NCI-H1694 treated with DMSO at 0.1 percent for 48 hours (cell line): Measurements from ENCODE around the gene FUT6.

Experiments
- DNase-seq: peaks from one replicate; lab custom pipeline; 2025; lab: John Stamatoyannopoulos, UW

Gene FUT6

GRCh38 chr19:5827891-5828660 lies 11.4 kb downstream of the FUT6 start:
- no peak for DNase-seq

GRCh38 chr19:5827342-5827890 lies 12.1 kb downstream of the FUT6 start:
- DNase-seq, result no peak

- peak; percentile 42 for DNase-seq
Measured at GRCh38 chr19:5826531-5827341, 12.8 kb downstream of the FUT6 start.

GRCh38 chr19:5825178-5825577 lies 14.3 kb downstream of the FUT6 start:
- no peak for DNase-seq

- DNase-seq, result no peak
Measured at GRCh38 chr19:5824751-5825150, 14.8 kb downstream of the FUT6 start.

- DNase-seq, result no peak
Measured at GRCh38 chr19:5823579-5824281, 15.8 kb downstream of the FUT6 start.

- no peak for DNase-seq
Measured at GRCh38 chr19:5822181-5822844, 17.2 kb downstream of the FUT6 start.

GRCh38 chr19:5821521-5822180 lies 17.9 kb downstream of the FUT6 start:
- no peak for DNase-seq

- DNase-seq, result no peak
Measured at GRCh38 chr19:5820785-5821184, 18.7 kb downstream of the FUT6 start.

- no peak for DNase-seq
Measured at GRCh38 chr19:5818594-5818993, 20.9 kb downstream of the FUT6 start.

- no peak for DNase-seq
Measured at GRCh38 chr19:5817218-5817617, 22.3 kb downstream of the FUT6 start.

GRCh38 chr19:5814852-5815246 lies 24.7 kb downstream of the FUT6 start:
- DNase-seq, result no peak

- DNase-seq, result no peak
Measured at GRCh38 chr19:5814123-5814851, 25.2 kb downstream of the FUT6 start.

GRCh38 chr19:5811117-5811516 lies 28.4 kb downstream of the FUT6 start:
- no peak for DNase-seq

GRCh38 chr19:5809469-5809868 lies 30.0 kb downstream of the FUT6 start:
- DNase-seq, result no peak

GRCh38 chr19:5809053-5809452 lies 30.4 kb downstream of the FUT6 start:
- no peak for DNase-seq

- no peak for DNase-seq
Measured at GRCh38 chr19:5808120-5808816, 31.2 kb downstream of the FUT6 start.

- DNase-seq, result no peak
Measured at GRCh38 chr19:5806905-5807304, 32.6 kb downstream of the FUT6 start.

GRCh38 chr19:5806133-5806489 lies 33.4 kb downstream of the FUT6 start:
- no peak for DNase-seq

GRCh38 chr19:5805462-5806132 lies 33.9 kb downstream of the FUT6 start:
- DNase-seq, result peak; percentile 34
